AG08396 (cell line): ENCODE measurements around the gene TMEM30A.

Source experiments
- DNase-seq: peaks from one replicate; pipeline ENCODE4 v3.0.0; 2012; ENCODE audit warnings: low spot score, mixed read lengths

TMEM30A gene

GRCh38 chr6:75291744-75292143 lies 7.2 kb upstream of the TMEM30A start:
- no peak for DNase-seq

- DNase-seq = no peak
Measured at GRCh38 chr6:75291331-75291730, 6.7 kb upstream of the TMEM30A start.

DNA sequence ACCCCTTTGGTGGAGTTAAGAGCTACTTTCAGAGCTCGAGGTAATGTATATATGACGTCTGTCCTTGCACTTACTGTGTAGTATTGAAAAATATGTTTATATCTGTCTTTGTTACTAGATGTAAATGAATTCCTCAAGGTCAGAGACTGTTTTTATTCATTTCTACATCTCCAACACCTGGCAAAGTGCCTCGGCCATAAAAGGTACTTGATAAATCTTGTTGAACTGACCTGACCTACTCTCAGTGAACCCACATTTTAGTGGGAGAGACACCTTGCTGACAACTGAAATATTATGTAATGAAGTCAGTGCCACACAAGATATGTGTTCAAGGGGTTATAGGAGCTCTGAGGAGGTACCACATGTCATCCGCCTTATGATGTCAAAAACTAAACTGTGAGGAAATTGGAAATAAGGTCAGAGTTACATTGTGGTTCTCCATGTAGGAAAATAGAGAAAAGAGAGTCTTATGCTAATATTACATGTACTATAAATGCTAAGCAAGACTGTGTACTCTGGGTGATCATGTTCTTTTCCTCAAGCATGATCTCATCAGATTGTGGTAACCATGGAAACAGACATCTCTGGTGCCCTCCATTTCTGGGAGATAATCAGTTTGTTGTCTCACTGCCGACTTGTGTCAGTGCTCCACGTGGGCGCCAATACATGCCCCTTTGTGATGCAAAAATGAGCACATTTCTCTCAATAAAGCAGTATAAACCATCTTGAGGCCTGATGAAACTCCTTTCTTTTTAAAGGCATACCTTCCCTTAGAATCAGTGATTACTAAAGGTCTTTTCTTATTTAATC lies 5.7 kb upstream of the TMEM30A start:
- no peak for DNase-seq

DNA sequence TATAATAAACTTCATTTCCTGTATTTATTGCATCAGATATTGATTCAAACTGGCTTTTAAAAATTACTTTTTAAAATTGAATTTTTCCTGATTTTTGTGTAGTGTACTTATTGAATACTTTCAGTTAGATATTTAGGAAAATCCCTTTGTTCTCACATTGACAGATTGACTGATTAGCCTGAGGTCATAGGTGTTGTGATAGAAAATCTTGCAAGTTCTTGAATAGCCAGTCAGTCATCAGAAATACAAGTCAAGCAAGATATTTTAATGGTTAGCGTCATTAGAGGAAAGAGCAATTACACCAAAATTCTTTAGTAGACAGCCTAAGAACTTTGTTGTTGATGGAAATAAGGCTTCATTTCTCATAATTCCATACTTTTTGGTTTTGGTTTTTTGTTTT lies 3.4 kb upstream of the TMEM30A start:
- no peak for DNase-seq

- DNase-seq = no peak
Measured at GRCh38 chr6:75287424-75287823, 2.8 kb upstream of the TMEM30A start.

DNA sequence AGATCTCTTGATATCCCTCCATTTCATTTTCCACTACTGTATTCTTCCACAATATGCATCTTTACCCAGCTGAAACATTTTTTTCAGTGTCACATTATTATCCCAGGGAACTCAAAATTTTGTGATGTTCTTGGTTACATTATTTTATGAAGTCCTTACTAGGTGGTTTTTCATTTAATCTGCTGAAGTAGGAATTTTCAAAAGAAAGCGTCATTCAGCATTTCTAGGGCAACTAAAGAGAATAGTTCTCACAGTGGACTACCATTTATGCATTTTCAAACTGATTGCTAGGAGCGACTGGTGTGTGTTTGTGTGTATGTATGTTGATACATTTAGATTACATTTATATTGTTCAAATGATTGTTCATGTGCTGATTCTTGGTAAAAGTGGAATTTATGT lies 2.4 kb upstream of the TMEM30A start:
- no peak for DNase-seq

- no peak for DNase-seq
Measured at GRCh38 chr6:75285283-75285639, 669 bp upstream of the TMEM30A start.

DNA sequence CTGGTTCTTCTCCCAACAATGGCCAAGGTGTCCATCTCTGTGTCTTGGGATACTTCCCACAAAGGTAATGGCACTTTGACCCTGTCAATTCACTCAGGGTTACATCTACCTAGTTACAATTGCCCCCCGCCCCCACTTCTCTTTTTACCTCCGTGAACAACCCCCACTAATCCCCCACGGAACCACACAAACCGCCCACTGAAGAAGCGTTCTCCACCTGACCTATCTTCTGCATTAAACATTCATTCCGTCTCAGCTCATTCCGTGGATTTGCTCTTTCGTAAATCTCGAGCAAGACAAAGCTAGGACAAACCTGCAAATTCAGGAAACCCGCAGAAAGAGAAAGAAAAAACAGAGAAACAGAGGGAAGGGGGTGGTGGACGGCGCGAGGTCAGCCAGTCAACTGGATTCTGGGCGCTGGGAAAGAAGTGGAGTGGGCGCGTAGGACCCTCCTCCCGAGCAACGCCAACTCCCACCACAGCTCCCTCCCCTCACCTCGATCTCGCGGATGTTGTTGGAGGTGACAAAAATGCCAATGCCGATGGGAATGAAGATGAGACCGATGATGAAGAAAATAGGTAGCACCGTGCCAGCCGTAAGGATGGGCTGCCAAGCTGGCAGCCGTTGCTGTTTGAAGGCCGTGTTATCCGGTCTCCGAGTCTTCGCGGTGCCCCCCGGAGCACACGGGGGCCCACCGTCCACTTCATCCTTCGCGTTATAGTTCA lies 523 bp downstream of the TMEM30A start:
- peak; percentile 21 for DNase-seq

DNA sequence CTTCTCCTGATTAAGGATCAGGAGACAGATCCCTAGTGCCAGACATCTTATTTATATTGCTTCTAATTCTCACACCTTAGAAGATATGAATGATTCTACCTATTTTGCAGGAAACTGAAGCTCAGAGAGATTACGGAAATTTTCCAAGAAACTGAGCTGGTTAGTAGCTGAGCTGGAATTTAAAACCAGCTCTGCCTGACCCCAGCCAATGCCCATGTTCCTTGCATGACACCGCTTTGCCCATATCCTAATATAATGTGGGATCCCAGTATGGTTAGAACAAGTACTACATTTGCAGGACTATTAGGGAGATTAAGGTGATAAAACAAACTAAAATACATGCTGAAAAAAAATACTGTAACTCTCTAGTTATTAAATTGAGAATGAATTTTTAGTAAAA lies 1.9 kb downstream of the TMEM30A start:
- no peak for DNase-seq

DNA sequence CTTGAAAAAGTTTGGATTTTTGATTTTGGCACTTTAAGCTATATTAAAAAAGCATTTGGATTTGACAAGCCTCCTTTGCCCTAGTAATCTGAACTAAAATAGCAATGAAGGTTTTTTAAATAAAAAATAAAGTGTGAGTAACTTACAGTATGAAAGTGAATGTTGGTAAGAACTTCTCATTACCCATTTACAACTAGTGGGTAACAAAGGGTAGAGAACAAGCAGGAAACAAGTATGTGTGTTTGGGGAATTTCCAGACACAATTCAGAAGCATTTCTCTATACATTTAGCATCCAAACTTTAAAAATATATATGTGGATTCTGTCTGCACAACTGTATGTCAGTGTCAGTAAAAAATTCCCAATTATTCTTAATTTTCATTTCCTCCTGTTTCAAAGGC lies 2.9 kb downstream of the TMEM30A start:
- no peak for DNase-seq

GRCh38 chr6:75280131-75280855 lies 4.3 kb downstream of the TMEM30A start:
- DNase-seq = no peak

GRCh38 chr6:75279418-75279817 lies 5.2 kb downstream of the TMEM30A start:
- DNase-seq = no peak

DNA sequence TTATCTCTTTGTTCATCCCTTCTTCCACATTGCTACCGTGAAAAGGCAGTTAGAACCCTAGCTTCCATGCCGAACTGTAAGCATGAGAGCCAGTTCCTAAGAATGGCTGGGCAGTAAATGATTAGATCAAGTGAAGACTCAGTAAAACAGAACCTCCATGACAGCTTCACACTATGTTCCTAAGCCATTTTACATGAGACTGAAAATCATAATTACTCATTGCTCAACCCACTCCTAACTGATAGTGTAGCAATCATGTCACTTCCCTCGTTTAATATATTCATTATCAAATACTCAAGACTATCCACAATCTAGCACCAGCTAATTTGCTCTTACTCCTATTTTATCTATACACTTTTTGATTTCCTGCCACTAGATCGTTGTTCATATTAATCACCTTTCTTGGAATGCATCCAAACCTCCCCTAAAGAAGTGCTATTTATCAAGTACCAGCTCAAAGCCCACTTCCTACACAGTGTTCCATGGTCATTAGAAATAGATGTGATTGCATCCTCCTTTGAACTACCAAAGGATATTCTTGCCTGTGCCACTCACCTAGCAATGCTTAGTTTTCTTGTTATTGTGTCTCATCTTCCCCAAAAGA lies 6.0 kb downstream of the TMEM30A start:
- DNase-seq = no peak

DNA sequence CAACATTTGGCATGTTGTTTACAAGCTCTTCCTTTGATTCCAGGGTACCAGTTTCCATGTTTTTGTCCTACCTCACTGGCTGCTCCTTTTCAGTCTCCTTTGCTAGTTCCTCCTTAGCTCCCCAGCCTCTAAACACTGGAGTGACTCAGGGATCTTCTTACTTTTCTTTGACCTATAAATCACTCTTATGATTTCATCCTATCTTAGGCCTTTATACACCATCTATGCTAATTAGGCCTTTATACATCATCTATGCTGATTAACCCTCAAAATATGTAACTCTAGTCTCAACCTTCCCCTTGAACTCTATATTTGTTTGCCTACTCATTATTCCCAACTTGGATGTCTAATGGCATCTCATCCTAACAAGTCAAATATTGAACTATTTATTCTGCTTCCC lies 9.5 kb downstream of the TMEM30A start:
- DNase-seq = peak; percentile 23

- DNase-seq = no peak
Measured at GRCh38 chr6:75273009-75273408, 11.6 kb downstream of the TMEM30A start.

DNA sequence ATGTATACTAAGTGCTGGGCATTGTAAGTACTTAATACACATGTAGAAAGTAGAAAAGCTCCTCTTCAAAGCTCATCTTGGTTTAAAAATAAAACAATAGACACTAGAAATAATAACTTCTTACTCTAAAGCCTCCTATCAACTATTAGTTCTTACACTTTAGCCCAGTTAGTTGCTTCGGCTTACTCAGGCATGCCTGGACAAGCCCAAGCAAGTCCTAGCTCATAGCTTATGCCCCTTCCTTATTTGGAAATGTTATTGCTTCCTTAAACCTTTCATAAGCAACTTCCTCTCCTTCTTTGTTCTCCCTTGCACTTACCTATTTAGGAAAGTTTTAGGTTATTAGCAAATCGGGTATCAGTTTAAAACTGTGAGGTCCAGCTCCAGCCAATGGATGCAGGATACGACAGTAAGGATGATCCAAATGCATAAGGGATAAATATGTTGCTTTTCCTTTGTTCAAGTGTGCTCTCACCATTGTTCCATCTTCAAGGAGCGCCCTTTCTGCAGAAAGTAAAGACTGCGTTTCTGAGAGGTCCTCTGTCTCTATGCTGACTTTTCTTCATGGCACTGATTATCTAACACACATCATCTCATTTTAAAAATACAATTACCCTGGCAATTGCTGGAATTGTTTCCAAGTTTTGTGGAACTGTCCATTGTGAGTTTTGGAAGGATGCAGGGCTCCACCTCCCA lies 12.3 kb downstream of the TMEM30A start:
- no peak for DNase-seq

DNA sequence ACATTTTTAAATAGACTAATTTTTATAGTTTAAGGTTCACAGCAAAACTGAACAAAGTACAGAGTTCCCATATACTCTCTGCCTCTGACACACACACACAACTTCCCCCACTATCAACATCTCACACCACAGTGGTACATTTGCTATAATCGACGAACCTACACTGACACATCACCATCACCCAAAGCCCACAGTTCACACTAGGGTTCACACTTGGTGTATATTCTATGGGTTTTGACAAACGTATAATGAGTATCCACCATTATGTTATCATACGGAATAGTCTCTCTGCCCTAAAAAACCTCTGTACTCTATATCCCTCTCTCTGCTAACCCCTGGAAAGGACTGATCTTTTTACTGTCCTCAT lies 15.6 kb downstream of the TMEM30A start:
- DNase-seq = no peak

GRCh38 chr6:75268121-75268987 lies 16.2 kb downstream of the TMEM30A start:
- no peak for DNase-seq

DNA sequence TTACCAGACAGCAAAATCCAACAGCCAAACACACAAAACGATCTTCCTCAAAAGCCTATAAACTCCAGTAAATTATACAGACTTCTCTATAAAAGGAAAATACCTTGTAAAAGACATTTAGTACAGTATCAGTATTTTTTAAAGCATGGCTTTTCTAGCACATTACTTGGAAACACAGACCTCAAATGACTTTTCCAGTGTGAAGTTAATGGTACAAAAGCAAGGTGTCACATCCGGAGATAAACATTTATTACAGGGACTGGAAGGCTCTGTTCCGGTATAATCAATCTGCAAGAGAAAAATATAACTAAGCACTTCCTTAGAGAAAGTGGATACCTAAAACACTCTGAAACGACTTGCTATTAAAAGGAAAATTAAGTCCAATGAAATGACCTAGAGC lies 17.1 kb downstream of the TMEM30A start:
- no peak for DNase-seq

DNA sequence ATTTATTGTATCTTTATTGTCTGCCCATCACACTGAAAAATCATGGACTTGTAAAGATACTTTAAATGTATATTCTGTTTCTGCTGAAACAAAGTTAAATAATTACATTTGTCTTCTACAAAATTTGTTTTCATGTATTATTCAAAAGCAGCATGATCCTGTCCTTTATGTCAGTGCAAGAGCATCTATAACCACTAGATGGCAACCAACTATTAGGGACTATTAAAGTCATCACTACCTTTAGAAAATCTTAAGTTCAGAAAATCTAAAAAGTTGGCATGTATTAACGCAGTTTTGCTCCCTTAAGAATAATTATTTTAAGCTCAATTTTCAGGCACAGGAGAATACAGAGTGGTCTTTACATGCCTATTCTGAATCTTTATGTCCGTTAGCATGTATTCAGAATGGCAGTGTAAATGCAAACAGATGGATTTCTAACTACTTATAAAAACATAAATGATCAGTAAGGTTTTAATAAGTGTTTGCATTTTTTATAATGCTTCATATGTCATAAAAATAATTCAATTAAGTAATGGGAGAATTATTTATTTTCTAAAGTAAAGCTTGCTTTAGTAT lies 17.8 kb downstream of the TMEM30A start:
- DNase-seq = no peak

GRCh38 chr6:75263401-75263750 lies 21.2 kb downstream of the TMEM30A start:
- no peak for DNase-seq
